SU-DHL-6 (cell line): ENCODE results near the gene CTH.
"Not testable (repeated sequence)": the region's sequence is repeated elsewhere in the genome, so short reads cannot be mapped to it uniquely, and the experiment has no call there.

ENCODE experiments used
- H2AFZ ChIP-seq: fragments of 200-600 bp; sonication (generic); 2 replicates; pipeline ENCODE4 v1.6.1; 2014; ENCODE audit warnings: low read depth, mild to moderate bottlenecking, moderate library complexity, mixed read lengths, antibody characterized with exemption, low read length; ENCODE audit not compliant: severe bottlenecking
- H3F3A ChIP-seq: fragments of 200-600 bp; shearing (Covaris generic); 2 replicates; pipeline ENCODE4 v1.6.0; 2016; ENCODE audit warnings: antibody characterized with exemption, mild to moderate bottlenecking; ENCODE audit not compliant: insufficient read depth
- H3K27ac ChIP-seq: fragments of 200-600 bp; sonication (generic); 2 replicates; pipeline ENCODE4 v1.5.1; 2016; ENCODE audit warnings: low read depth, mild to moderate bottlenecking, low read length, moderate library complexity, mixed read lengths
- H3K27me3 ChIP-seq: fragments of 200-600 bp; sonication (generic), shearing (Covaris generic); 2 replicates; pipeline ENCODE4 v1.6.0; 2014; ENCODE audit warnings: mild to moderate bottlenecking, low read length
- H3K36me3 ChIP-seq: fragments of 200-600 bp; sonication (generic); 2 replicates; pipeline ENCODE4 v1.6.1; 2014; ENCODE audit warnings: mild to moderate bottlenecking, low read length, mixed read lengths
- H3K4me2 ChIP-seq: fragments of 300-600, 200-600 bp; shearing (Covaris generic), sonication (generic); 2 replicates; pipeline ENCODE4 v1.6.0; 2014; ENCODE audit warnings: low read length, low read depth, mild to moderate bottlenecking; ENCODE audit not compliant: poor library complexity, severe bottlenecking
- H3K4me3 ChIP-seq: fragments of 200-600 bp; sonication (generic); 2 replicates; pipeline ENCODE4 v1.5.1; 2014; ENCODE audit warnings: antibody characterized with exemption, low read length, mild to moderate bottlenecking, mixed read lengths; ENCODE audit not compliant: insufficient read depth, poor library complexity, severe bottlenecking
- H3K79me2 ChIP-seq: fragments of 200-600 bp; sonication (generic); 2 replicates; pipeline ENCODE4 v1.6.1; 2014; ENCODE audit warnings: mild to moderate bottlenecking, low read length, moderate library complexity; ENCODE audit not compliant: insufficient read depth
- H3K9ac ChIP-seq: fragments of 200-600 bp; sonication (generic); 2 replicates; pipeline ENCODE4 v1.7.0; 2014; ENCODE audit warnings: mild to moderate bottlenecking, low read length
- H3K9me2 ChIP-seq: fragments of 200-600 bp; sonication (generic); replicated peaks from 2 replicates; pipeline ENCODE4 v1.6.1; 2014; ENCODE audit warnings: low read length; ENCODE audit not compliant: insufficient read depth
- H3K9me3 ChIP-seq: fragments of 200-600 bp; sonication (generic); 2 replicates; pipeline ENCODE4 v1.6.1; 2014; ENCODE audit warnings: low read length, mixed read lengths; ENCODE audit not compliant: insufficient read depth
- H4K20me1 ChIP-seq: fragments of 200-600 bp; sonication (generic); 2 replicates; pipeline ENCODE4 v1.6.1; 2014; ENCODE audit warnings: low read depth, mild to moderate bottlenecking, antibody characterized with exemption, low read length, moderate library complexity, mixed read lengths
- CTCF ChIP-seq: fragments of 200-600 bp; sonication (generic); IDR thresholded peaks from one replicate; pipeline ENCODE4 v1.5.1; 2017; ENCODE audit warnings: antibody characterized with exemption, mild to moderate bottlenecking, low read length, moderate library complexity; ENCODE audit not compliant: insufficient read depth, poor library complexity, severe bottlenecking
- EZH2phosphoT487 ChIP-seq: fragments of 200-600 bp; sonication (generic), shearing (Covaris generic); conservative IDR thresholded peaks from 2 replicates; pipeline ENCODE4 v1.6.1; 2018; ENCODE audit warnings: mild to moderate bottlenecking, antibody characterized with exemption, low read length, moderate library complexity, mixed read lengths

CTH gene

GRCh38 chr1:70475023-70475422, 64.0 kb downstream of the CTH start:
- no peak overlapping the region for H2AFZ ChIP-seq
- TF ChIP-seq EZH2phosphoT487 (no peak), CTCF (no peak)
- H3K4me2 ChIP-seq, result no peak overlapping the region

GRCh38 chr1:70477090-70477489, 66.0 kb downstream of the CTH start:
- no peaks in the 10 kb centered on the region for H3F3A ChIP-seq
- no peak overlapping the region for H2AFZ ChIP-seq
- no peak overlapping the region for H3K4me3 ChIP-seq
- H3K4me2 ChIP-seq, result no peak overlapping the region
- H3K27ac ChIP-seq, result no peak overlapping the region
- H3K79me2 ChIP-seq, result no peaks in the 10 kb centered on the region
- no peaks in the 10 kb centered on the region; the same call in 1 of the 2 replicates for H3K27me3 ChIP-seq
- H3K9ac ChIP-seq, result no peak overlapping the region
- no peaks in the 10 kb centered on the region for H4K20me1 ChIP-seq
- H3K9me3 ChIP-seq, result no peaks in the 10 kb centered on the region
- H3K36me3 ChIP-seq, result no peaks in the 10 kb centered on the region
- no peaks in the 10 kb centered on the region for H3K9me2 ChIP-seq
- TF ChIP-seq EZH2phosphoT487 (no peak), CTCF (no peak)

More at GRCh38 chr1:70475023-70475422, 64.0 kb downstream of the CTH start:
- H3F3A ChIP-seq, result no peaks in the 10 kb centered on the region
- H3K9me2 ChIP-seq, result no peaks in the 10 kb centered on the region
- H3K36me3 ChIP-seq, result no peaks in the 10 kb centered on the region
- no peaks in the 10 kb centered on the region; the same call in 1 of the 2 replicates for H3K27me3 ChIP-seq
- H3K27ac ChIP-seq, result no peak overlapping the region
- H4K20me1 ChIP-seq, result no peaks in the 10 kb centered on the region
- H3K9me3 ChIP-seq, result no peaks in the 10 kb centered on the region
- H3K4me3 ChIP-seq, result no peak overlapping the region
- H3K9ac ChIP-seq, result no peak overlapping the region
- H3K79me2 ChIP-seq, result no peaks in the 10 kb centered on the region

- H3K9ac ChIP-seq, H4K20me1 ChIP-seq, H3K27ac ChIP-seq, H3K4me3 ChIP-seq, H3F3A ChIP-seq, H3K4me2 ChIP-seq, H3K9me2 ChIP-seq, H2AFZ ChIP-seq, H3K9me3 ChIP-seq, H3K36me3 ChIP-seq, H3K27me3 ChIP-seq, H3K79me2 ChIP-seq: not testable (repeated sequence)
Measured at GRCh38 chr1:70477905-70478304, 66.8 kb downstream of the CTH start.

- TF ChIP-seq EZH2phosphoT487 (no peak), CTCF (no peak)
- H3K36me3 ChIP-seq, result no peaks in the 10 kb centered on the region
- no peaks in the 10 kb centered on the region for H3K79me2 ChIP-seq
- no peaks in the 10 kb centered on the region for H3K9me3 ChIP-seq
- no peak overlapping the region for H3K4me3 ChIP-seq
- H2AFZ ChIP-seq, result no peak overlapping the region
- no peaks in the 10 kb centered on the region; the same call in 1 of the 2 replicates for H3K27me3 ChIP-seq
- no peaks in the 10 kb centered on the region for H3K9me2 ChIP-seq
- H4K20me1 ChIP-seq, result no peaks in the 10 kb centered on the region
- H3K9ac ChIP-seq, result no peak overlapping the region
- H3K4me2 ChIP-seq, result no peak overlapping the region
- H3F3A ChIP-seq, result no peaks in the 10 kb centered on the region
- H3K27ac ChIP-seq, result no peak overlapping the region
Measured at GRCh38 chr1:70483342-70483741, 72.3 kb downstream of the CTH start.
